HFF-Myc (cell line): ENCODE measurements around the gene SLIT1.

Experiments used
- DNase-seq: peaks from one replicate; pipeline ENCODE4 v3.0.0-alpha.2; 2011; ENCODE audit warnings: low read depth; ENCODE audit errors: extremely low read depth
- H3K4me3 ChIP-seq: replicated peaks from 2 replicates; pipeline ENCODE4 v1.5.1; 2011; ENCODE audit warnings: low read depth, mild to moderate bottlenecking, control low read depth, low read length
- TF ChIP-seq, protein P1 (sequence below): IDR thresholded peaks from 2 replicates; pipeline ENCODE4 v1.5.1; 2012; ENCODE audit warnings: mild to moderate bottlenecking, low read depth, low read length, control low read depth; ENCODE audit errors: missing control alignments

SLIT1 gene

GRCh38 chr10:96999987-97000386 lies 185.8 kb downstream of the SLIT1 start:
- no peak for DNase-seq
- TF ChIP-seq, protein P1, sequence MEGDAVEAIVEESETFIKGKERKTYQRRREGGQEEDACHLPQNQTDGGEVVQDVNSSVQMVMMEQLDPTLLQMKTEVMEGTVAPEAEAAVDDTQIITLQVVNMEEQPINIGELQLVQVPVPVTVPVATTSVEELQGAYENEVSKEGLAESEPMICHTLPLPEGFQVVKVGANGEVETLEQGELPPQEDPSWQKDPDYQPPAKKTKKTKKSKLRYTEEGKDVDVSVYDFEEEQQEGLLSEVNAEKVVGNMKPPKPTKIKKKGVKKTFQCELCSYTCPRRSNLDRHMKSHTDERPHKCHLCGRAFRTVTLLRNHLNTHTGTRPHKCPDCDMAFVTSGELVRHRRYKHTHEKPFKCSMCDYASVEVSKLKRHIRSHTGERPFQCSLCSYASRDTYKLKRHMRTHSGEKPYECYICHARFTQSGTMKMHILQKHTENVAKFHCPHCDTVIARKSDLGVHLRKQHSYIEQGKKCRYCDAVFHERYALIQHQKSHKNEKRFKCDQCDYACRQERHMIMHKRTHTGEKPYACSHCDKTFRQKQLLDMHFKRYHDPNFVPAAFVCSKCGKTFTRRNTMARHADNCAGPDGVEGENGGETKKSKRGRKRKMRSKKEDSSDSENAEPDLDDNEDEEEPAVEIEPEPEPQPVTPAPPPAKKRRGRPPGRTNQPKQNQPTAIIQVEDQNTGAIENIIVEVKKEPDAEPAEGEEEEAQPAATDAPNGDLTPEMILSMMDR: no peak
- H3K4me3 ChIP-seq: no peak overlapping the region

DNA sequence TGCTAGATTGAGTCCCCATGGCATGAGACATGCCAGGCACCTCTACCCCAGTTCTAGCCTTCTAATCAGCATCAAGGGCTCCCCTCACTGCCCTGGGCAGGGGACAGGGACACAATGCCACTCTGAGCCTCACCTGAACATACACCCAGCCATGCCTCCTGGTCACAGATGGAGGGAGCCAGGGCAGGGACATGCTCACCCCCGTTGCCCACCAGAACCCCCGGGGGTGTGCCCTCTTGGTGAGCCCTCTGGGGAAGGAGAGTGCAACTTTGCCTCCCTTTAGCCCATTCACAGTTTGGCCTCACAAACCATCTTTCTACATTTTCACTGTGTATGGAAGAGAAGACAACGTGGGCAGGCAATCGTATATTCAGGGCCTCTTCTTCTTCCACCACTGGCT lies 186.4 kb downstream of the SLIT1 start:
- DNase-seq: no peak
- H3K4me3 ChIP-seq: no peak overlapping the region
- TF ChIP-seq, protein P1: no peak

DNA sequence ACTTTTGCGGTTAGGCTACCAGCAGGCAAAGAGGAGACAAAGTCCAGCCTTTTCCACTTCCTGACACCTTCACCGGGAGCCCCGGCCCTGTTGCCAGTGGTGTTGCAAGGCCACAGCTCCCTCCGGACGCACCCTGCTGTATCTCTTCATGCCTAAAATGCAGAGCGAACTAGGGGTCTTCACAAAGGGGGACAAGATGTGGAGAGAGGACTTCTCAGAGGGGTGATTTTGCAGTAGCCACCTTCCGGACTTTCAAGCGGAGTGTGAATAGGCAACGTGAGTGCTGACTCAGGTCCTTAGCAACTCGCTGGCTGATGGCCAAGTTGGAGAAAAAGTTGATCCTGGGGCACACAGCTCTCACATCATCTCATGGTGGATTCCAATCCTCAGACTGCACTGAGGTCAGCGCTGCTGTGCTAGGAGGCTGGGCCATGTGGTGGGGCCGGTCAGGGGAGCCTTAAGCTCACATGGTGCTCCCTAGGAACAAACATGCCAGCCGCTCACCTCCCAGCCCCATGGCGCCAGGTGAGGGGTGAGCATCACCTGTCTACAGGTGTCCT lies 187.3 kb downstream of the SLIT1 start:
- DNase-seq: no peak
- TF ChIP-seq, protein P1: no peak
- no peak overlapping the region for H3K4me3 ChIP-seq

- DNase-seq: no peak
- no peak overlapping the region for H3K4me3 ChIP-seq
- TF ChIP-seq, protein P1: no peak
These were observed 189.3 kb downstream of the SLIT1 start for GRCh38 chr10:96996275-96996965.

DNA sequence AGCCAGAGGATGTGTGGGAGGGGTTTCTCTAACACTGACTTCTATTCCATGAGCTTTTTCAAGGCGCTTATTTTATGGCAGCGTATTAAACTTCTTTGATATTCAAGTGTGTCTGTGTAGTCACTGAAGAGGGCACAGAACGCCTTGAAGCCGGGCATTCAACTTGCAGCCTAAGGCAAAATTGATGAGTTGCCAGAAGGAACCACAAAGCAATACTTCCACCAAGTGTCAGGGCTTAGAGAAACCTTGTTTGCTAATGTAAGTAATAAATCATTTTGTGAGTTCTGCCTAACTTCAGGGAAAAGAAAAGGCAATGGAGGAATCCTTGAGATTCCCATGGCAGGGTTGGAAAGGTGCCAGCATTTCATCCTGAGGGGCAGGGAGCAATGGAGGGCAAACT lies 189.9 kb downstream of the SLIT1 start:
- DNase-seq: no peak
- no peak overlapping the region for H3K4me3 ChIP-seq
- TF ChIP-seq, protein P1: no peak

GRCh38 chr10:96992721-96993120 lies 193.0 kb downstream of the SLIT1 start:
- no peak overlapping the region for H3K4me3 ChIP-seq
- TF ChIP-seq, protein P1: no peak
- no peak for DNase-seq
